Pulmonary artery endothelial cell (primary cell): ENCODE measurements around the gene CYB561D2. TPM values are rescaled to one million over a fixed set of nuclear protein-coding genes. Genes with fewer than 3 reads are reported as not detected.

ENCODE experiments used
- DNase-seq: peaks from one replicate; pipeline ENCODE4 v3.0.0-alpha.2; 2011; ENCODE audit warnings: low read depth, low spot score
- total RNA-seq: library from RNA; depleted of rRNA; stranded (reverse); fragments of >200 nt; gene quantifications from 2 replicates; pipeline ENCODE4 v1.2.3, GENCODE V29; 2014

CYB561D2 gene
- total RNA-seq, 1 donor from 2014 or later, result 19.1 TPM

DNA sequence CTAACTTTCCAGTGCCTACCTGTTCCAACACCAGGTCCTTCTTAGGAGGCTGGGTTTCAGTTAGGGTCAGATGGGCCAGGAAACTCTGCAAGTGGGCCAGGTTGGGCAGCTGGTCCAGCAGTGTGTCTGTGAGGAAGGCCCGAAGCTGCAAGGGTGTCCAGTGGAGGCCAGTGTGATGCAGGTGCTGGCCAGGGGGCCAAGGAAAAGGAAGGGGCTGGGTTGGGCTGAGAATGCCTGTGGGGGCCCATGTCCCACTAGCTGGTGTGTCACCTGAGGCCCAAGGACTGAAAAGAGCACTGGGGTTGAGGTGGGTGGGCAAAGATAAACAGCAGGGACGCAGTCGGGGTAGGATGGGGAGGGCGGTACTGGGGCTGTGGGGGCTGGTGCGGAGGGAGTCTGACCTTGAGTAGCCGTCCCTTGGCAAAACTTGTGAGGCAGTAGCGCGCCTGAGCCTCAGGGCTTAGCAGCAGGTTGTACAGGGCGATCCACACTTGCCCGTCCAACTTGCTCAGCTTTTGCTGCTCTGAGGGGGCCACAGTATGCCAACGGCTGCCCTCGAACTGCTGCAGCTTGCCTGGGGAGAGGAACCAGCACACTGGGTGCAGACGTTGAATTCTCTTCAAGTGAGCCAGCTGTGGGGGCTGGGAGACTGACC lies 8.5 kb upstream of the CYB561D2 start:
- no peak for DNase-seq

DNA sequence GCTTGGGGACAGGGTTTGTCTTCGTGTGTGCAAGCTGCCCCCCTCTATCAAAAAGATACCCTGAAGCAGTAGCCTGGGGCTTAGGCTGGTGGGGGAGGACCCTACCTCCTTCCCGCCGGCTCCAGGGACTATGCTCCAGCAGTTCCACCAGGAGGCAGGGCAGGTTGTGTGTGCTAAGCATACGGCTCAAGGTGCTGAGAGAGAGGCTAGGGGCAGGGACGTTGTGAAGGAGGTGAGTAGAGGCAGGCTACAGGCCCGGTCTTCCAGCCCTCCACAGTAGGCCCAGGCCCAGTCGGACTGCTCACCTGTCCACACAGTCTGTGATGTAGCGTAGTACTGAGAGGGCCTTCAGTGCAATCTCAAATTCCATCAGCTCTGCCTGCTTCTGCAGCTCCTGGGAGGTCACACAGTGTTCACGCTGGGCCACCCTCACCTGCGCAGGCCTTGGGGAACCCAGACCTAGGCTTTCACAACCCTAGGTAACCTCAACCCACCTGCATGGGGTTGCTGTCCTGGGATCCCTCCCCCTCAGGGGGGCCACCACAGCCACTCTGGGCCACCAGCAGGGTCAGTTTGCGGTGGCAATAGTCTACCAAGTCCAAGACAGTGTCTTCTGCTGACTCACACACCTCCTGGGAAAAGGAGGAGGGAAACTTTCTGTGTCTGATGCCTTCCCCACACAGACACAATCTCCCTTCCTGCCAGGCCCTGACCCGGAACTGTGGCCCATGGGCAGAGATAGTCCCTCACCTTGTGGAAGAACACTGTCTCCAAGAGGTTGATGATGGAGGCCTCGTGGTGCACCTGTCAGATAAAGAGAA lies 7.6 kb upstream of the CYB561D2 start:
- DNase-seq, result no peak

DNA sequence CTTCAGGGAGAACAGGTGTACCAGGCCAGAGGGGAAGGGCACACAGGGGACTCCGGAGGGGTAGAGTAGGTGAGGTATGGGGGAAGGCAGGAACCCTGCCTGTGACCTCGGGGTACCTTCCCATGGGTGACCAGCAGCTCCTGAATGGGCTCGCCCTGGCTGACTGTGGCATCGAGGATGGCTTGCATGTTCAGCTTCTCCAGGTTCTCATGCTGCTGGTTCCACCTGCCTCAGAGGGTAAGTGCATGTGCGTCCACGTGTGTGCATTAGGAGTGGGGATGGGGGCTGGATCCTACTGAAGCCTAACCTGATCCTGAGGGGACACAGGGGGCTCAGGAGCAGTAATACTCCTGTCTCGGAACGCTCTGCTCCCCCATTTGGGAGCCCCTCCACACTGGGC lies 5.7 kb upstream of the CYB561D2 start:
- no peak for DNase-seq

DNA sequence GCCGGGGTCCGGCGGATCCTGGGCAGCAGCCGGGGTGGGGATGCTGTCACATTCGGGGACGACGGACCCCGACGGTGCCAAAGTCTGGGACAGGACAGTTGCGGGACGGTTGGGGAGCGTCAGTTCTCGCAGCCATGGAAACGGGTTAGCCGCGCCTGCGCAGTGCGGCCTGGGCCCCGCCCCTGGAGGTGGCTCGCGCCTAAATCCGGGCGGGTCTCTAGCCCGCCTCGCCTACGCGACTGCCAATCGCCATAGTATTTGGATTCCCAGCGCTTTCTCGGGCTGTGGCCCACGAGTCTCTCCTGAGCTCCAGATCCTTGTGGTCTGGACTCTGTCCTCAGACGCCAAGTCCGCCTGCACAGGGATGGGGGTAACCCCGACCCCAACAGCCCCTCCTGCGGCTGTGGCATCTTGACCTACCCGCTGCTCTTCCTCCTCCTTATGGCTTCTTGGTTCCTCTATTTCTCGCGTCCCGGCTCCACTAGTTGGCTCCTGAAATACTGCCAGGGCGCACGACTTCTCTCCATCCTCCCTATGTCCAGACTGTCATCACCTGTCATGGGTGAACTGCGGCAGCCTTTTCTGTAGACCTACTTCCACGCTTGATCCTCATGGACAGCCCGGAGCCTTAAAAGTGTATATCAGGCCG lies 5.0 kb upstream of the CYB561D2 start, which contains the start of gene ZMYND10:
Gene ZMYND10, minus strand, starts transcription at position 147 of the 649 bp plus-strand sequence. CDS start 153 bp downstream, outside the sequence.
- no peak for DNase-seq

DNA sequence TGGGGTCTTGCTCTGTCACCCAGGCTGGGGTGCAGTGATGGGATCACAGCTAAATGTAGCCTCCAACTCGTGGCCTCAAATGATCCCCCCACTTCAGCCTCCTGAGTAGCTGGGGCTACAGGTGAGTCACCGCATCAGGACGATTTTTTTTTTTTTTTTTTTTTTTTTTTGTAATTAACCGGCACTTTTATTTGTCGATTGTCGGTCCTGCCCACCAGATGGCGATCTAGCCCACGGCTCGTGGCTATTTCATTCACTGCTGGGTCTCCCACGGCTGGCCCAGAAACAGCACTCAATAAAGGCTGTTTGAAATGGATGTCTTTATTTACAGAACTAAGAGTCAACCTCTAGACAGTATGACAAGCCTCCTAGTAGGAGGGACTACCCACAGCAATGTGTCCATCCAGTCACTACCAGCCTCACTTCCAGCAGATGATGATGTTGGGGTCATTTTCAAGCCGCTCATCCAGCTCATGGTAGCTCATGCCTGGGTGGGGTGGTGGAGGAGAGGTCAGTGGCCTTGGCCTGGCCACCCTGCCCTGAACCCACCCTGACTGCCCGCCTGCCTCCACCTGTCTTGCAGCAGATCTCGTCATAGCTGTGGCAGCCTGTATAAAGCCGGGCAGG lies 3.4 kb upstream of the CYB561D2 start:
- no peak for DNase-seq

DNA sequence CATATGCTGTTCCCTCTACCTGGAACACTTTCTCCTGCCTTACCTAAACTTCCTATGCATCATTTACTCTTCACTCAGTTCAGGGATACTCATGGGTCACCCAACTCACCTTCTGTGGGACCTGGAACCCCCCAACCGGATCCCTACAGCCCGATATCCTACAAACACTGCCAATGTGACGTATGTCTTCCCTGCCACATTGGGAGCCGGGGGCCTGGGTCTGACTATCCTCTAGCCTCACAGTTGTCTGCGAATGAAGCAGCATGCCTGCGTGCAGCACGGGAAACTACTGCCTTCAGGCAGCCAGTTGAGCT lies 492 bp upstream of the CYB561D2 start:
- no peak for DNase-seq

DNA sequence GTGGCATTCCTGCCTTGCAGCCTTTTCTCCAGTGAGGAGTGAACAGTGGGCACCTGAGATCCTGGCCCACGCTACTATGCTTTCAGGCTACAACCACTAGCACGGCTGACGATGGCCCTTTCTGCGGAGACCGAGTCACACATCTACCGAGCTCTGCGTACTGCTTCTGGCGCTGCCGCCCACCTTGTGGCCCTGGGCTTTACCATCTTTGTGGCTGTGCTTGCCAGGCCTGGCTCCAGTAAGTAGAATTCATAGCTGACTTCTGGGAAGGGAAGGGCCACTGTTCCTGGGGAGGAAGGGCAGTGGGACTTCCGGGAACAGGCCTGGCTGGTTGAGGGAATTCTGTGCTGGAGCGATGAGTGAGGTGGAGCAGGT lies 648 bp downstream of the CYB561D2 start:
- DNase-seq, result no peak

DNA sequence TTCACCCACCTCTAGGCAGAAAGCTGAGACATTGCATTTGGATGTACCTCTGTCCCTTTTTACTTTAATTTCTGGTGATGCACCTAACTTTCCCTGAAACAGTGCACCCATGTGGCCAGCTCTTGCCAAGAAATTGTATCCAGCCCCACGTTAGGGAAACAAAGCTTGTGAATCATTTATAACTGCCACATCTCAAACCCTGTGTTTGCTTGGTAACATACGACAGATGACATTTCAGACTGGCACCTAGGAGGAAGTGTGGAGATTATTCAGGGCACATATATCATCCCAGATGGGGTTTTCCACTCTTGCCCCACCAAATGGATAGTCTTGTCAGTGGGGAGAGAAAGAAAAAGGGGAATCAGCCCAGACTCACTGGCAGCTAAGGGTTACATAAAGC lies 2.1 kb downstream of the CYB561D2 start:
- DNase-seq, result no peak

DNA sequence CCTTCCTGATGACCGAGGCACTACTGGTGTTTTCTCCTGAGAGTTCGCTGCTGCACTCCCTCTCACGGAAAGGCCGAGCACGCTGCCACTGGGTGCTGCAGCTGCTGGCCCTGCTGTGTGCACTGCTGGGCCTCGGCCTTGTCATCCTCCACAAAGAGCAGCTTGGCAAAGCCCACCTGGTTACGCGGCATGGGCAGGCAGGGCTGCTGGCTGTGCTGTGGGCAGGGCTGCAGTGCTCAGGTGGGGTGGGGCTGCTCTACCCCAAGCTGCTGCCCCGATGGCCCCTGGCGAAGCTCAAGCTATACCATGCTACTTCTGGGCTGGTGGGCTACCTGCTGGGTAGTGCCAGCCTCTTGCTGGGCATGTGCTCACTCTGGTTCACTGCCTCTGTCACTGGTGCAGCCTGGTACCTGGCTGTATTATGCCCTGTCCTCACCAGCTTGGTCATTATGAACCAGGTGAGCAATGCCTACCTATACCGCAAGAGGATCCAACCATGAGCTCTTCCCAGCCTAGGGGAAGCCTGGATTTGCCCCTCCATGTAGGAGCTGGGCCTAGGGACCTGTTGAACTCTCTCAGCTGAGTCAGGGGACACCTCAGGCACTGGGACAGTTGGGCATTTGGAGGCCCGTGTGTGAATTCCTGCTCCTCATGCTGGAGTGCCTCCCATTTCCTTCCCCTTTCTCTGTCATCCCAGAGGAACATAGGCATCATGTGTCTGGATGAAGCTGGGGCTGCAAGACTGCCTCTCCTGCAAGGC lies 2.8 kb downstream of the CYB561D2 start:
- DNase-seq, result no peak

DNA sequence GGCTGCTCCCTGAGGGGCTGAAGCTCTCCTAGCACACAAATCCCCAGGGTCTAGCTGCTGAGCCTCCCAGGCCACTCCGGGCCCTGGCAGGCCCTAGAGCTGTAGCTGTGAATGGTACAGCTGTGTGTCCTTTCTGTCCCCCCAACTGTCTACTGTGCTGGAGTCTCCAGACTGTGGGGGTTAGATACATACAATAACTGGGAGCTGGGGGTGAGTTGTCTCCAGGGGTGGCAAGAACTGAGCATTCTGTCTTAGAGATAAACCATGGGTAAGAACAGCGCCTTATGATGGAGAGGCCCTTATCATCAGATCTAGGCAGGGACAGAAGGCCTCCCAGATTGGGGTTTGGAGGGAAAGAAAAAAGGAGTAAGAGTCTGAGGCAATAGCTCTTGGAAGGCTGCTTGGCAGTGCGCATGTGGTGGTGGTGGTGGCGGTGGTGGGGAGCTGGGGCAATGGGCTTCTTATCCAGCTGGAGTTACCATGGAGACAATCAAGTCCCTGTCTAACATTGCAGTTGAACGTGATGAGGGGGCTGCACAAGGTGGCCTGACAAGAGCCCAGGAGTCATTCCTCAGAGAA lies 3.6 kb downstream of the CYB561D2 start:
- no peak for DNase-seq

DNA sequence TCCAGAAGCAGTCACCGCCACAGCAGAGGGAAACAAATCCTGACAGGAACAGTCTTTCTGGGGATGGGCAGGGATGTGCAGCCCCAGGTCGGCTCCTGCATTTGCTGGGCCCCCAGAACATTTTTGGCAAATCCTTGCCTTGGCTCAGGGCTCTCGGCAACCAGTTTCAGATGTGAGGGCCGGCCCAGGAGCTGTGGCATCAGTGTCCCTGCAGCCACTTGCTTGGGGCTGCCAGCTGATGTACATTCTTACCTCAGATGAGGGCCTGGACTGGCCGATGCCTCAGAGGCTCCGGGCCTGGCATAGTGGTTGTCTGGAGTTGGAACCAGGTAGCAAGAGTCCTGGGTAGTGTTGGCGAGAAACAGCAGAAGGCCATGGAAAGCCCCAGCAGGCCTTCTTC lies 4.2 kb downstream of the CYB561D2 start:
- DNase-seq, result no peak

DNA sequence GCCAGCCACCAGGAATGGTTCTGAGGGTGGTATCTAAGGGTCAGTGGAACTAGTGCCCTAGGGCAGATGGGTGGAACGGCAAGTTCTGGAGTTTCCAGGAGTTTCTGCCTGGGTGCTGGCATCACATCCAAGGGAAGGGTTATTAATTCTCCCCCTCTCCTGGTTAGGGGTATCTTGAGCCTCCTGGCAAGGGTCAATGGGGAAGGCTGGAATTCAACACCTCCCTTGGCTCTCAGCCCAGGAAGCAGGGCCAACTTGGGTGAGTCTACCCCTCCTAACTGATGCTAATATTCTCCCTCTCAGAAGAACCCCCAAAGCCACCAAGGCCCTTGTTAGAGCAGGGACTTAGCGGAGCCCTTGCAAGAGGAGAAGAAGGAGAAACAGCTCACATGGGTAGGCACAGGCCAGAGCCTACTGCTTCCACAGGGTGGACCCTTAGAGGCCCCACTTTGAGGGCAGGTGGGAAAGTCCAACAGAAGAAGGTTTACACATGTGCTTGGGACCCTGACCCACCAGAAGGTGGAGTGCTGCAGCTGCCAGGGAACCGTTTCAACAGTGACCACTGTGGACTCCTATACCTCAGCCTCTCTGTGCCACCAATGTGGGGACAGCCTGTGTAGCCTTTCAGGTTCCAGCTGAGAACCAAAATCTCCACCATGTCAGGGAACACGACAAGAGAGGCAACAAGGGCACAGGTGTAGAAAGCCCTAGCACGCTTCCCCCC lies 5.3 kb downstream of the CYB561D2 start:
- no peak for DNase-seq

DNA sequence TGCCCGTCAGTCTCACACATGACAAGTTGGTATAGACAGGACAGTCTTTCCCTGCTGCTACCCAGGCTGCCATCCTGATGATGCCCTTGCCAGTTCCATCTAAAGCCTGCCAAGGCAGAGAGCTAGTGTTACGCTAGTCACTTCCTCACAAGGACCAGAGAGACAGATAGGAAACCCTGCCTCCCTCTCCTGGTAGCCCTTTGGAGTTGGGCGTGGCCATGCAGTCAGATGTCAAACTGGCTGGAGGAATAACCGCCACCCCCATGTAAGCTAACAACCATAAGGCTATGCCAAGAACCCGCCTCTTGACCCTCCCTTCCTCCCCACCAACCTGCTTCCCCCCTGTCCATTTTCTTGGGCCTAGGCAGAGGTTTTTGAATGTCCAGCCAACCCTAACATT lies 5.9 kb downstream of the CYB561D2 start:
- DNase-seq, result no peak

DNA sequence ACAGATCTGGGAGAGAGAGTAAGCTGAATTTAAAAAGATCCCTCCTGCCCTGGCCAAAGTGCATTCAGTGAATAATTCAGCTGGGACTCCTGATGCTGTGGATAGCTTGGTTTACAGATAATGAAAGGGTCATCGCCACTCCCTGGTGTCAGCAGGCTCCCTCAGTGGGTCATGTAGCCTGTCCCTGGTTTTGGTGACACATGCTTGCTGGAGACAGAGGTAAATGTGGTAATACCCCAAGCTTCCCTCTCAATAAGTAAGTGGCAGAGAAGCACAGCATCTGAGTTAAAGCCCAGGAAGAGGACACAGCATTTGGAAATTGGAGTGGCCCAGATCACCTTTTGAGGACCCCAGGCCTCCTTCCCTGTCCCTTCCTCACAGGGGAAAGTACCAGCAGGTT lies 6.8 kb downstream of the CYB561D2 start:
- no peak for DNase-seq

DNA sequence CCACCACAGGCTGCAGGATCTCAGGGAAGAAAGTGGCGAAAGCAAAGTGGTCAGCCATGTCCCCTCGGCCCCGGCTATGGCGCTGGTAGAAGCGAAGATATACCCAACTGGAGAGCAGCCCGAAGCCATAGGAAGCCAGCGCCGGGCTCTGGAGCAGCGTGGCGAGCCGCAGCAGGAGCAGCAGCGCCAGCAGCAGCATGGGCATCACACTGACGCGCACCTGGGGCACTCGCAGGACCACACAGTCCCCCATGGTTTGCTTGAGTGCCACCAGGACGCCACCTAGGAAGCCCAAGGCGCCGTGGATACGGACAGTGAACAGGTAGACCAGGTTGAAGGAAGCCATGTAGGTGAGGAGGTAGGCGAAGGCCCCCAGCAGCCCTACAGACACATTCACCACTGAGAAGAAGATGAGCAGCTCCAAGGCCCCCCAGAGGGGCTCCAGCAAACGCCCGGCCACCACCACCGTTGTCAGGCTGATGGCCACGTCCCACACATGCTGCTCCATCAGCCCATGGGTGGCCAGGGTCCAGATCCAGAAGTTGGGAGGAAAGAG lies 7.8 kb downstream of the CYB561D2 start:
- DNase-seq, result no peak

DNA sequence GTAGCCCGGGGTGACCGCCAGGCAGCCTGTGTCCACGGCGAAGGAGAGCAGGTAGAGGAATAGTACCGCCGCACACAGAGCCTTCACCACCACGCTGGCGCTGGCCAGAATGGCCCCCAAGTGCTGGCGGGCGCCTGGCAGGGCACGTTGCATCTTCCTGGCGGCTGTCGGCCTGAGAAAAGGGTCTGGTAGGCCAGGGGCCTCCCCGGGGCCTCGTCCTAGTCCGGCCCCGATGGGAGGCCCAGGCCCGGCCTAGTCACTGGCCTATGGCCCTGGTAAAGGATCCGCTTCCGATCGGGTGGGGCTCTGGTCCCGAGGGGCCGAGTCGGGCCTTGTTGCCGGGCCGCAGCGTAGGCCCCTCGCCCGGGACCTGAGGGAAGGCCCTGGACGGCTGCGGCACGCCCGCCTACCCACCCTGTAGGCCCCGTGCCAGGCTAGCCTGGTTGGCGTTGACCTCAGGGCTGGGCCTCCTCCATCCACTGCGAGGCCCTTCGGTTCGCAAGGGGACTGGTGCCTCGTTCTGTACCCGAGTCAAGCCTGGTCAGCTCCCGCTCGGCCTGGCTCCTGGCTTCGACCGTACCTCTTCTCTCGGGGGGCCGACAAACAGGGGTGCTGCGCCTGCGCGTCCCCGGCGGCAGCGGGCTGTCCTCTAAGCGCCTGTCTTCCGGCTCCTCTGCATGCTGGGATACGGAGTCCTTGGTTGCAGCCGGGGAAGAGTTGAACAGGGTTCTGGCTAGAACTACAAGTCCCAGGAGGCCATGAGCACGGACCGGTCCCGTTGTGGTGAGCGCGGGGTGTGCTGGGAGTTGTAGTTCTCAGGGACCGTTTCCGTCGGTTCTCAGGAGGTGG lies 8.5 kb downstream of the CYB561D2 start, which contains the start of gene TMEM115:
Gene TMEM115, minus strand, starts transcription at position 611 of the 849 bp plus-strand sequence. Its CDS starts 458 bp downstream, at position 153.
- DNase-seq, result peak; percentile 96

DNA sequence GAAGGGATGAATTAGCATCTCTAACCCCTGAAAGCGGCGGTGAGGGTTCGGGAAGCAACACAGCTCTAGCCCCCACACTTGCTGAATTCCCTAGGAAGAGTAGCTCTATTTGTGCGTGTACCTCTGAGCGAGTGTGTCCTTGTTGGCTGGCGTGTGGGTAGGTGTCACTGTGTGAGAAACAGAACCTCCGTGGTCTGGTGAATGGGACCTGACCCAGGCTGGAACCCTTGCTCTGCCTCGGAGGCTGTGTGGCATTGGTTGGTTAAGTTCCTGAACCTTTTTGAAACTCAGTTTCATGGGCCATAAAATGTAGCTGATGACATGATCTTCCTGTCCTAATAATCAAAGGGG lies 9.1 kb downstream of the CYB561D2 start:
- no peak for DNase-seq

DNA sequence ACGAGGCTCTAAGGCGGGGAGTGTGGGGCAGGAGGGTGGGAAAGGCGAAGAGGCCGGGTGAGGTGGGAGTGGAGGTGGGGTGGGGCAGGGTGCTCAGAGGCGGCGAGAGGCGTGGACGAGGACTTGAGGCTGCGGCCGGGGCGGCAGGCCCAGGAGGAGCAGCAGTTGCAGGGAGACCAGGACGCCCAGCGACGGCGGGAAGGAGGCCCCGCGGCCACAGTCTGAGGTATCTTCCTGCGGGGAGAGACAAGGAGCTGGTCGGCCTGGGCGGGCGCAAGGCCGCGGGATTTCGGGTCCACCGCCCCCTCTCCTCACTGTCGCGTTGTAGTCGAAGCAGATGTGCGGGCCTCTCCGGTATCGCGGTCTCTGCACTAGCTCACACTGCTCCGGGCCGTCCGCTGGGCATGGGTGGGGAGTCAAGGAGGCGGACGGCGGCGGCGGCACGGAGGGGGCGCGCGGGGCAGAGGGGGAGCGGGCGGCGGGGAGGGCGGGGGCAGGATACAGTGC lies 14.0 kb downstream of the CYB561D2 start:
- no peak for DNase-seq
